ENCODE data around the gene SEPTIN6.
"Not testable (repeated sequence)": the region's sequence is repeated elsewhere in the genome, so short reads cannot be mapped to it uniquely, and the experiment has no call there.

The SEPTIN6 gene

GRCh38 chrX:119690921-119691716 lies 1.8 kb downstream of the SEPTIN6 start:
- no peak for DNase-seq (ENCODE audit: low read depth)

GRCh38 chrX:119688911-119689321 lies 4.1 kb downstream of the SEPTIN6 start:
- no peak for DNase-seq (ENCODE audit: low read depth)

GRCh38 chrX:119687661-119688413 lies 5.1 kb downstream of the SEPTIN6 start:
- DNase-seq (ENCODE audit: low read depth), result no peak

GRCh38 chrX:119686087-119686691 lies 6.8 kb downstream of the SEPTIN6 start:
- no peak for DNase-seq (ENCODE audit: low read depth)

GRCh38 chrX:119685225-119686066 lies 7.5 kb downstream of the SEPTIN6 start:
- no peak for DNase-seq (ENCODE audit: low read depth)

- DNase-seq (ENCODE audit: low read depth), result no peak
These were observed 8.1 kb downstream of the SEPTIN6 start for GRCh38 chrX:119684916-119685224.

GRCh38 chrX:119684312-119684711 lies 8.7 kb downstream of the SEPTIN6 start:
- not testable (repeated sequence) for DNase-seq (ENCODE audit: low read depth)

- no peak for DNase-seq (ENCODE audit: low read depth)
These were observed 10.7 kb downstream of the SEPTIN6 start for GRCh38 chrX:119682019-119682989.

- DNase-seq (ENCODE audit: low read depth), result no peak
These were observed 15.3 kb downstream of the SEPTIN6 start for GRCh38 chrX:119677654-119677981.

- no peak for DNase-seq (ENCODE audit: low read depth)
These were observed 15.9 kb downstream of the SEPTIN6 start for GRCh38 chrX:119676949-119677653.

GRCh38 chrX:119673336-119673735 lies 19.6 kb downstream of the SEPTIN6 start:
- DNase-seq (ENCODE audit: low read depth), result no peak

GRCh38 chrX:119672426-119672825 lies 20.5 kb downstream of the SEPTIN6 start:
- DNase-seq (ENCODE audit: low read depth), result no peak

GRCh38 chrX:119669424-119670037 lies 23.4 kb downstream of the SEPTIN6 start:
- DNase-seq (ENCODE audit: low read depth), result no peak

- DNase-seq (ENCODE audit: low read depth), result no peak
These were observed 25.7 kb downstream of the SEPTIN6 start for GRCh38 chrX:119667111-119667878.

- not testable (repeated sequence) for DNase-seq (ENCODE audit: low read depth)
These were observed 28.1 kb downstream of the SEPTIN6 start for GRCh38 chrX:119664877-119665276.

- DNase-seq (ENCODE audit: low read depth), result no peak
These were observed 31.5 kb downstream of the SEPTIN6 start for GRCh38 chrX:119661486-119661885.

GRCh38 chrX:119659522-119659921 lies 33.4 kb downstream of the SEPTIN6 start:
- DNase-seq (ENCODE audit: low read depth), result no peak

GRCh38 chrX:119655125-119655524 lies 37.8 kb downstream of the SEPTIN6 start:
- peak; percentile 17 for DNase-seq (ENCODE audit: low read depth)

- no peak for DNase-seq (ENCODE audit: low read depth)
These were observed 38.8 kb downstream of the SEPTIN6 start for GRCh38 chrX:119654112-119654531.

Measured in stimulated activated CD8-positive, alpha-beta memory T cell treated with anti-CD3 and anti-CD28 coated beads, Interleukin-7, amount 100 ng/mL, for 24 hours (primary cell).